Measurements from ENCODE around the gene HEXIM2. TPM values are rescaled to one million over a fixed set of nuclear protein-coding genes. Genes with fewer than 3 reads are reported as not detected.
"Not testable (repeated sequence)": the region's sequence is repeated elsewhere in the genome, so short reads cannot be mapped to it uniquely, and the experiment has no call there.

The HEXIM2 gene
- total and polyA plus RNA-seq, 2 donors: 2.0 to 7.9 TPM

- 83% methylated on average over 7 of the region's 7 CpGs for WGBS
- Histone ChIP-seq H3K36me3 (ENCODE audit: insufficient read depth) (no peaks in the 10 kb centered on the region), H3K4me1 (ENCODE audit: insufficient read depth) (no peaks in the 10 kb centered on the region), H3K27ac (ENCODE audit: low read depth) (no peak overlapping the region), H3K4me3 (ENCODE audit: low read depth, low read length) (no peak overlapping the region)
- no peak for DNase-seq (ENCODE audit: extremely low spot score)
Observed at GRCh38 chr17:45177563-45177962, 15.9 kb downstream of the HEXIM2 start.

- no peak for DNase-seq (ENCODE audit: extremely low spot score)
- Histone ChIP-seq H3K4me3 (ENCODE audit: low read depth, low read length) (no peak overlapping the region), H3K27ac (ENCODE audit: low read depth) (no peak overlapping the region), H3K36me3 (ENCODE audit: insufficient read depth) (no peaks in the 10 kb centered on the region), H3K4me1 (ENCODE audit: insufficient read depth) (no peaks in the 10 kb centered on the region)
- WGBS: 94% methylated on average over 5 of the region's 5 CpGs
Observed at GRCh38 chr17:45184144-45184543, 22.5 kb downstream of the HEXIM2 start.

GRCh38 chr17:45186801-45187354 is 25.2 kb downstream of the HEXIM2 start:
- Histone ChIP-seq H3K4me1 (ENCODE audit: insufficient read depth) (no peaks in the 10 kb centered on the region), H3K36me3 (ENCODE audit: insufficient read depth) (no peaks in the 10 kb centered on the region), H3K4me3 (ENCODE audit: low read depth, low read length) (no peak overlapping the region), H3K27ac (ENCODE audit: low read depth) (no peak overlapping the region)
- WGBS: 50% methylated on average over 7 of the region's 7 CpGs
- DNase-seq (ENCODE audit: extremely low spot score): no peak

GRCh38 chr17:45189009-45189408 is 27.3 kb downstream of the HEXIM2 start:
- DNase-seq (ENCODE audit: extremely low spot score): no peak

GRCh38 chr17:45190503-45191255 is 29.0 kb downstream of the HEXIM2 start:
- Histone ChIP-seq H3K4me3 (ENCODE audit: low read depth, low read length) (no peak overlapping the region), H3K4me1 (ENCODE audit: insufficient read depth) (no peaks in the 10 kb centered on the region), H3K36me3 (ENCODE audit: insufficient read depth) (no peaks in the 10 kb centered on the region), H3K27ac (ENCODE audit: low read depth) (no peak overlapping the region)
- DNase-seq (ENCODE audit: extremely low spot score): no peak
- WGBS: 74% methylated on average over 11 of the region's 11 CpGs

More at GRCh38 chr17:45189009-45189408, 27.3 kb downstream of the HEXIM2 start:
- no peak overlapping the region for H3K4me3 ChIP-seq (ENCODE audit: low read depth, low read length)
- no peaks in the 10 kb centered on the region for H3K4me1 ChIP-seq (ENCODE audit: insufficient read depth)
- H3K36me3 ChIP-seq (ENCODE audit: insufficient read depth): no peaks in the 10 kb centered on the region
- H3K27ac ChIP-seq (ENCODE audit: low read depth): no peak overlapping the region
- 78% methylated on average over 2 of the region's 2 CpGs for WGBS

- Histone ChIP-seq H3K4me1 (ENCODE audit: insufficient read depth) (no peaks in the 10 kb centered on the region), H3K36me3 (ENCODE audit: insufficient read depth) (no peaks in the 10 kb centered on the region), H3K4me3 (ENCODE audit: low read depth, low read length) (no peak overlapping the region), H3K27ac (ENCODE audit: low read depth) (no peak overlapping the region)
- DNase-seq (ENCODE audit: extremely low spot score): no peak
Observed at GRCh38 chr17:45195424-45195823, 33.7 kb downstream of the HEXIM2 start.

GRCh38 chr17:45197108-45197507 is 35.4 kb downstream of the HEXIM2 start:
- H3K4me3 ChIP-seq (ENCODE audit: low read depth, low read length): no peak overlapping the region
- H3K36me3 ChIP-seq (ENCODE audit: insufficient read depth): no peaks in the 10 kb centered on the region
- no peak for DNase-seq (ENCODE audit: extremely low spot score)
- peaks cover 2% of the 10 kb centered on the region for H3K4me1 ChIP-seq (ENCODE audit: insufficient read depth)
- 75% methylated on average over 6 of the region's 6 CpGs for WGBS
- H3K27ac ChIP-seq (ENCODE audit: low read depth): no peak overlapping the region

GRCh38 chr17:45197555-45198334 is 36.1 kb downstream of the HEXIM2 start:
- peak; percentile 46 for DNase-seq (ENCODE audit: extremely low spot score)
- no peak overlapping the region for H3K4me3 ChIP-seq (ENCODE audit: low read depth, low read length)
- H3K36me3 ChIP-seq (ENCODE audit: insufficient read depth): no peaks in the 10 kb centered on the region
- H3K27ac ChIP-seq (ENCODE audit: low read depth): peak overlapping the region; percentile 35
- WGBS: 3% methylated on average over 16 of the region's 16 CpGs
- H3K4me1 ChIP-seq (ENCODE audit: insufficient read depth): peaks cover 2% of the 10 kb centered on the region

GRCh38 chr17:45200701-45201100 is 39.0 kb downstream of the HEXIM2 start:
- no peak for DNase-seq (ENCODE audit: extremely low spot score)
- no peaks in the 10 kb centered on the region for H3K36me3 ChIP-seq (ENCODE audit: insufficient read depth)
- no peak overlapping the region for H3K4me3 ChIP-seq (ENCODE audit: low read depth, low read length)
- peaks cover 2% of the 10 kb centered on the region for H3K4me1 ChIP-seq (ENCODE audit: insufficient read depth)
- no peak overlapping the region for H3K27ac ChIP-seq (ENCODE audit: low read depth)
- 73% methylated on average over 9 of the region's 9 CpGs for WGBS

- no peak for DNase-seq (ENCODE audit: extremely low spot score)
- WGBS: 91% methylated on average over 4 of the region's 4 CpGs
- H3K27ac ChIP-seq (ENCODE audit: low read depth): no peak overlapping the region
Observed at GRCh38 chr17:45201457-45201856, 39.8 kb downstream of the HEXIM2 start.

GRCh38 chr17:45201880-45202279 is 40.2 kb downstream of the HEXIM2 start:
- WGBS: 77% methylated on average over 6 of the region's 6 CpGs
- DNase-seq (ENCODE audit: extremely low spot score); H3K27ac ChIP-seq (ENCODE audit: low read depth); H3K4me1 ChIP-seq (ENCODE audit: insufficient read depth); H3K36me3 ChIP-seq (ENCODE audit: insufficient read depth); H3K4me3 ChIP-seq (ENCODE audit: low read depth, low read length): not testable (repeated sequence)

More at GRCh38 chr17:45201457-45201856, 39.8 kb downstream of the HEXIM2 start:
- Histone ChIP-seq H3K4me1 (ENCODE audit: insufficient read depth) (peaks cover 2% of the 10 kb centered on the region), H3K4me3 (ENCODE audit: low read depth, low read length) (no peak overlapping the region), H3K36me3 (ENCODE audit: insufficient read depth) (no peaks in the 10 kb centered on the region)

- WGBS: 15% methylated on average over 12 of the region's 12 CpGs
- H3K36me3 ChIP-seq (ENCODE audit: insufficient read depth): no peaks in the 10 kb centered on the region
- no peaks in the 10 kb centered on the region for H3K4me1 ChIP-seq (ENCODE audit: insufficient read depth)
- H3K4me3 ChIP-seq (ENCODE audit: low read depth, low read length): no peak overlapping the region
- peak; percentile 60 for DNase-seq (ENCODE audit: extremely low spot score)
- no peak overlapping the region for H3K27ac ChIP-seq (ENCODE audit: low read depth)
Observed at GRCh38 chr17:45218895-45219661, 57.4 kb downstream of the HEXIM2 start.

Measured in urinary bladder (tissue), 4 donors.